GM21528 (cell line): Measurements from ENCODE around the gene STK32A.
A peak's percentile ranks its signal among the peaks of the same experiment; 100 is the strongest.

Experiments
- ATAC-seq: cut with Tn5 transposase; IDR thresholded peaks from one replicate; pipeline ENCODE4 v1.9.1; 2021; ENCODE audit warnings: mild to moderate bottlenecking, moderate library complexity; ENCODE audit not compliant: unreplicated experiment, low FRiP score

Gene STK32A

DNA sequence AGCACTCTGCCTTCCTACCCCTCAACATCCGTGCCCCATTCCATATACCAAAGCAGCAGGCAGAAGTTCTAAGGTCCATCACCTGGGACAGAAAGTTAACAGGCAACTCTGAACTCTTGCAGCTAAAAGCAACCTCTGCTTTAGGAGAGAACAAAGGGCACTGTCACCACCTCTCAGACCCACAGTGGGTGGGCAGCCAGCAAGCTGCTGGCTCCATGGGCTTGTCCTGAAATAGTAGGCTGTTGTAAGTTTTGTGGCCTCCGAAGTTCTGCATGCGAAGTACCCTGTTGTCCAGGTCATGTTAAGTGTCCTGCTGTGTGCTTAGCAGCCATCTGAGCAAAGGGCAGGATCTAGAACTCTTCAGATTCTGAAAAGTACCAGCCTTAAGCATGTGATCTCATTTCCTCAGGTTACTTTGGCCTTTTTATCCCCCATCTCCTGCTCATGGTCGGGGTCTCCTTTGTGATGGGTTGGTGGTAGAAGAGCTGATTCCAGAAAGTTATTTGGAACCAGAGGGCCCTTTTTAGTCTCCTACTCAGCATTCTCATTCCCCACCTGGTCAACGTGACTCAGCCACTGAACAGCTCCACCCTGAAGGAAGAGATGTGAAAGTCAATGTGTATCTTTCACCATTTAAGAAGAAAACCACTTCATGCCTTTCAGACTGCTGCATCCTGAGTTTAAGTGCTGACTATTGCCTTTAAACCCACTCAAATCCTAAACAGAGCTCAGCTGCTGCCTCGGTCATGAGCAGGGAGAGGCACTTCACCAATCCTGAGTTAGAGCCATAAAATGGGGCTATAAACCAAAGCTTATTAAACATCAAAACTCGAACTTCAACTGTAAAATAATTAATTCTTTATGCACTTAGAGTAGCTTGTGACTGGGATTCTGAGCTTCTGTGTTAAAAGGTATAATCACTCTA is 153.6 kb downstream of the STK32A start:
- ATAC-seq: no peak

GRCh38 chr5:147390654-147391225 is 155.9 kb downstream of the STK32A start:
- no peak for ATAC-seq

- ATAC-seq: peak; percentile 95
These were observed 157.0 kb downstream of the STK32A start for GRCh38 chr5:147391781-147392180.

GRCh38 chr5:147393874-147394672 is 159.2 kb downstream of the STK32A start:
- no peak for ATAC-seq

DNA sequence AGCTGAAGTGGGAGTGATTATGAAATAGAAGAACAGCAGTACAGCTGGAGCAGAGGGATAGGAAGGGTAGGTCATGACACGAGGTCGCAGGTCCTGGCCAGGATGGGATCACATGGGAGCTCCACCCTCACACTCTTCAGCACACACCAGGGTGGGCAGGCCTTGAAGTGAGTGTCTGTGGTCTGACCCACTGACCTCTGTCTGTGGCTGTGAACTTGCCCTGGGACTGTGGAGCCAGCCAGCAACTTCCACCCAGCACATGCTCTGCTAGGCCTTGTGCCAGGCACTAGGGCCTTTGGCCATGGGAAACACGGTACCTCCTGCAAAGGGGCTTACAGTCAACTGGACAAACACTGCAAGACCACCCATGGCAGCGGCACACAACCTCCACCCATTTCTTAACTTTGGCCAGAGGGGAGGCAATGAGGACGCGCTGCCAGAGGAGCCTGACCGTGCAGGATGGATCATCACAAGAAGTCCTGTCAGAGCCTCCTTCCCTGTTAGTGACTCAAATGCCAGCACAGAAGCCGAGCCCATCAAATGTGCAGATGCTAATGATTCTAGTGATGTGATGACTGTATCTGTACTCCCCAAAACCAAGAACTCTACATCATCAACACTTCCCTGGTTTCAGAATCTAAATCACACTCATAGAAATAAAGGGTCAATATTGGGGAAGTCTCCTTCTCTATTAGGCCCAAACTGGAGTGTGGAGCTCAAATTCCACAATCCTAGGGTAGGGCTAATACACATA is 161.4 kb downstream of the STK32A start:
- no peak for ATAC-seq

DNA sequence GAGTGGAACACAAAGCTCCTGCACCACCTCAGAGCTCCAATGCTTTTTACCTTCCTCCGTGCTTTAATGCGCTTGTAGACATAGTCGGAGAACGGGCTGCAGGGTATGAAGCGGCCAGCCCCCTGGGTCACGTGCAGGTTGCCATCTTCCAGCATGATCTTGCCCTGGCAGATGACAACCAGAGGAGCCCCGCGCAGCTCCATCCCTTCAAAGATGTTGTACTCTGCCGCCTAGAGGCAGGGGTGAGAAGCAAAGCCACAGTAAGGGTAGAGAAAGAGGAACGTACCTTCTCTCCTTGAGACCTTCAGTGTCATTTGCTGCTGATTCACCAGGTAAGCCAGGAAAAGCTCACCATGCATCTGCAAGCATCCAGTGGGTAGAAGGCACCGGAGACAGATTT is 162.8 kb downstream of the STK32A start:
- no peak for ATAC-seq

DNA sequence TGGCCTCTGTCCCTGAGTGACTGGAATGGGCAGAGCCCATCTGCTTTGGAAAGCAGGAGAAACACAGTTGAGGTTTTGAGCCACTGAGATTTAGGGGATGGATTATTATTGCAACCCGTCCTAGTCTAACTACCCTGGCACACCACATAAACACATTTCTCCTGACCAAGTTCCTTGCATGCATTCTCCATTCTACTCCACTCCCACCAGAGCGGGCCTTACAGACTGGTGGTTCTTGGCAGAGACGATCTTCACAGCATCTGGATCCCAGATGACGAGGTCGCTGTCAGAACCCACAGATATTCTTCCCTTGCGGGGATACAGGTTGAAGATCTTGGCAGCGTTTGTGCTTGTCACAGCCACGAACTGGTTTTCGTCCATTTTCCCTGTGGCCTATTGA is 164.0 kb downstream of the STK32A start:
- ATAC-seq: no peak

GRCh38 chr5:147400126-147400809 is 165.4 kb downstream of the STK32A start:
- no peak for ATAC-seq

DNA sequence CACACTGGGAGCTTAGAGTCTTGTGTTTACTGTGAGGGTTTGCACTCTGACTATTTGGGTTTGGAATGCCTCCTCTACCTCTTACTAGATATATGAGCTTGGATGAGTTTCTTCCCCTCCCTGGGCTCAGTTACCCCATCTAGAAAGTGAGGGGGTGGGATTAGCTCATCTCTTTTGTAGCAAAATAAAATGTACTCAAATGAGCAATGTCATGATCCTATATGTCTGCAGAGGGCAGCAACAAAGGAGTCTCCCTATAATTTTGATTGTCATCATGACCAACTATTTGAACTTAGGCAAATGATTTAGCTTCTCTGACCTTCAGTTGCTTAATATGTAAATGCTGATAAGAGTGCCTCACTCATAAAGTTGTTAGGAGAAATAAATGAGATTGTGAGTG is 166.1 kb downstream of the STK32A start:
- no peak for ATAC-seq

- ATAC-seq: peak; percentile 96
These were observed 169.1 kb downstream of the STK32A start for GRCh38 chr5:147403651-147404640.

GRCh38 chr5:147404706-147405105 is 169.9 kb downstream of the STK32A start:
- peak; percentile 33 for ATAC-seq

DNA sequence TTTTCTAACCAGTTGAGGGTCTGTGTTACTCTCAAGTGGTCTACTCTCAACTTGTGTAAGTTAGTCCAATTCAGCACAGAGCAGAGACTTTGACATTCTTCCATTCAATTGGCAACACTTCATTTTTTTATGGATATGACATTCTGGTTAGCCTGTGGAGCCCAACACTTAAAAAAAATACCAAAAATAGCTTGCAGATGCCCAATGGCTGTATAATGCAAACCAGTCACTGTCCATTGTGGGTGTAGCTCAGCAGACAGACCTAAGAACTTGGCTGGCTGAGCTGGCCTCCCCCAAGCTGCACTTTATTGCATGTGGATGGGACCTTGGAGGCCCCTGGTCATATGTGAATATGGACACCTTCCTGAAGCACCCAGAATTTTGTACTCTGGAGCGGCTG is 171.8 kb downstream of the STK32A start:
- ATAC-seq: no peak

GRCh38 chr5:147407094-147407681 is 172.4 kb downstream of the STK32A start:
- no peak for ATAC-seq

- no peak for ATAC-seq
These were observed 174.2 kb downstream of the STK32A start for GRCh38 chr5:147408980-147409379.

GRCh38 chr5:147410496-147411358 is 175.9 kb downstream of the STK32A start:
- no peak for ATAC-seq

DNA sequence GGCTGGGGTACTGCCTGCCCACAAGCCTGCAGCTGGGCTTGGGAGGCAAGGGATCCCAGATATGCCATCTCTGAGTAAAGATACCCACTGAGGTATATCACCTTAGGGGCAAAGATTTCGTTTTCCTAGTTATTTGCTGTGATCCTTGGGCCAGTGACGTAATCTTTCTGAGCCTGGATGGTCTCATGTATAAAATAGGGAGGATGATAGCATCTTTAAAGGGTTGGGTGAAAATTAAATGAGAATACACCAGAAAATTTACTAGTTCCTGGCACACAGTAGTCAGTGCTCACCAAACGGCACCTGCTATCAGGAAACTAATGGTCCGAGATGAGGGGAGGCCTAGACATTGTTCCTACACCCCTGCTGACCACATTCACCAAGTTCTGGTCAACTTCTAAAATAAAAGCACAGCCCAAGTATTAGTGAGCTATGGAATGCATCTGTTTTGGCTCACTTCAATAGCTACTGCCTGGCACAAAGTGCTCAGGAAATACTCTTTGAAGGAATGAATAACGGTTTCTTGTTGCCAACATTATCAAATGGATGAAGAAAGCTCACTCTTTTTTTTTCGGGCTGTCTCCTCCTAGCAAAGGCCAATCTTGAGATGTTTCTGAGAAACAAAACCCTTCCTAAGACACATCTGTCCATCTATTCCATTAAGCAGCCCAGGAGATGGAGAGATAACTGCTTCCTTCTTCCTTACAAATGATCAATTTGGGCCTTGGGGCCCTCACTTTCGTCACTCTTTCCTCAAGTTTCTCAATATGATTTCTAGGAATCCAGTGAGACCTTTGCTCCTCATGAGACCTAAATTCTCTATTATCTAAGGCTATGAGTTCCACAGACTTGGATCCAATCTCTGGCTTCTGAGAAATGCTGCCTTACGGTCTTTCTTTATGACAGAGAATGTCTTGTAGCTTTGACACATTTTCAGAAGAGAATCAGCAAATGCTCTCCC is 176.8 kb downstream of the STK32A start:
- no peak for ATAC-seq
